ENCODE data around the gene UACA.

Gene UACA

GRCh38 chr15:70609889-70610288 is 153.5 kb downstream of the UACA start:
- DNase-seq (ENCODE audit: extremely low spot score): no peak
- CTCF ChIA-PET: interaction anchor here (1.8 kb wide), 1 partner anchor 30 kb away, joined by 3 read pairs; no protein-coding TSS in a partner anchor
- POLR2A ChIA-PET: no interaction called here
- TF ChIP-seq, protein P1, sequence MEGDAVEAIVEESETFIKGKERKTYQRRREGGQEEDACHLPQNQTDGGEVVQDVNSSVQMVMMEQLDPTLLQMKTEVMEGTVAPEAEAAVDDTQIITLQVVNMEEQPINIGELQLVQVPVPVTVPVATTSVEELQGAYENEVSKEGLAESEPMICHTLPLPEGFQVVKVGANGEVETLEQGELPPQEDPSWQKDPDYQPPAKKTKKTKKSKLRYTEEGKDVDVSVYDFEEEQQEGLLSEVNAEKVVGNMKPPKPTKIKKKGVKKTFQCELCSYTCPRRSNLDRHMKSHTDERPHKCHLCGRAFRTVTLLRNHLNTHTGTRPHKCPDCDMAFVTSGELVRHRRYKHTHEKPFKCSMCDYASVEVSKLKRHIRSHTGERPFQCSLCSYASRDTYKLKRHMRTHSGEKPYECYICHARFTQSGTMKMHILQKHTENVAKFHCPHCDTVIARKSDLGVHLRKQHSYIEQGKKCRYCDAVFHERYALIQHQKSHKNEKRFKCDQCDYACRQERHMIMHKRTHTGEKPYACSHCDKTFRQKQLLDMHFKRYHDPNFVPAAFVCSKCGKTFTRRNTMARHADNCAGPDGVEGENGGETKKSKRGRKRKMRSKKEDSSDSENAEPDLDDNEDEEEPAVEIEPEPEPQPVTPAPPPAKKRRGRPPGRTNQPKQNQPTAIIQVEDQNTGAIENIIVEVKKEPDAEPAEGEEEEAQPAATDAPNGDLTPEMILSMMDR (IDR thresholded peaks at IDR 0.05; ENCODE audit: control extremely low read depth, extremely low read depth, low read depth, missing control alignments): no peak

DNA sequence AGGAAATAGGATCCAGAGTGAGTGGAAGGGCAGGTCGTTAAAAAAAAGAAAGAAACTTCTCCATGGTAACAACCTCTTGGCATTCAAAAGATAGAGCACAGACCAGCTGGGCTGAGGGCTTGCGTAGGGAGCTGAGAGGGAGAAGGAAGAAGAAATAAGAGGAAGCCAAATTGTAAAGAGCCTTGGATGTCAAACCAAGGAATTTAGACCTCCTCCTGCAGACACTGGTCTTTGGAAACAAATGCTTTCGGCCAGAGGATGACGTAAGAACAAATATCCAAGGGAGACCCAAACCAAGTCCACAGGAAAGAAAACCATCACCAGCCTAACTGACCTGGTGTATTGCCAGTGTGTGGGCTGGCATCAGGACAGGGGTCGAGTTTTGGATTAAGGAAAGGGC is 155.2 kb downstream of the UACA start:
- CTCF ChIA-PET: interaction anchor here (1.8 kb wide), 1 partner anchor 29 kb away, joined by 3 read pairs; no protein-coding TSS in a partner anchor
- POLR2A ChIA-PET: no interaction called here
- no peak for DNase-seq (ENCODE audit: extremely low spot score)

DNA sequence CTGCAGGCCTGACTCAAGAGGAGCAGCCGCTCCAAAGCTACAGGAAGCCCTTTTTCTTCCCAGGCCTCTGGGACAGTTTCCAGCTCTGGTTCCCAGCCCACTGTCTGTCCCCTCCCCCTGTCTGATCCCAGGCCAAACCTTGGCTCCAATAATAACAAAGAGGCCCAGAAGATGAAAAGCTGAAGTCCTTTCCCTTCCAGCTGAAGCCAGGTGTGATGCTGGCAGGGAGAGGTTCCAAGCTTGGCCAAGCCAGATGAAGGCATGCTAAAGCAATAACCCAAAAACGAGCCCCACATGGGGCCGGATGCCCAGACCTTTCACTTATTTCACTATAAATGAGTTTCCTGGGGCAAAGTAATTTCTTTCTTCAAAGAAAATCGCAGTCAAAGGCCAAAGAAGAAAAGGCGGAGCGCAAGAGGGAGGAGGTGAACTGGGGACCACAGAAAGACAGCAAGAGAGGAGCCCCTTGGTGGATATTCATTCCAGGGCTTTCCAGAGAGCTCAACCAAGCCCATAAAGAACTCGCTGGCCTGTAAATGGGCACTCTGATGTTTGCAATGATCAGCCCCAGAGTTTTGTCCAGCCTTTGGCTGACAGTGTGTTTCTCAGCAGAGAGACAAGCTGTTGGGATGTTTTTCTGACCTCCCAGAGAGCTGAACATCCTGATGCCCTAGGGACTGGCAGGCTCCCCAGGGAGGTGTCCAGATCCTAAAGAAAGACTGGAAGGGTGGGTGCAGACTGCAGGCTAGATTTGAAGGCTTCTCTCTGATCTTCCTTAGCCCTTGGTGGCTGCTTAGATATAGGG is 157.6 kb downstream of the UACA start:
- TF ChIP-seq, protein P1 (IDR thresholded peaks at IDR 0.05; ENCODE audit: control extremely low read depth, extremely low read depth, low read depth, missing control alignments): no peak
- ChIA-PET CTCF (interaction anchor here (1.0 to 1.5 kb wide), 2 partner anchors 20 to 54 kb away, joined by 3 read pairs; no protein-coding TSS in a partner anchor), POLR2A (no interaction called here)
- DNase-seq (ENCODE audit: extremely low spot score): no peak

More for the DNA sequence above, 155.2 kb downstream of the UACA start:
- TF ChIP-seq, protein P1 (IDR thresholded peaks at IDR 0.05; ENCODE audit: control extremely low read depth, extremely low read depth, low read depth, missing control alignments): no peak

DNA sequence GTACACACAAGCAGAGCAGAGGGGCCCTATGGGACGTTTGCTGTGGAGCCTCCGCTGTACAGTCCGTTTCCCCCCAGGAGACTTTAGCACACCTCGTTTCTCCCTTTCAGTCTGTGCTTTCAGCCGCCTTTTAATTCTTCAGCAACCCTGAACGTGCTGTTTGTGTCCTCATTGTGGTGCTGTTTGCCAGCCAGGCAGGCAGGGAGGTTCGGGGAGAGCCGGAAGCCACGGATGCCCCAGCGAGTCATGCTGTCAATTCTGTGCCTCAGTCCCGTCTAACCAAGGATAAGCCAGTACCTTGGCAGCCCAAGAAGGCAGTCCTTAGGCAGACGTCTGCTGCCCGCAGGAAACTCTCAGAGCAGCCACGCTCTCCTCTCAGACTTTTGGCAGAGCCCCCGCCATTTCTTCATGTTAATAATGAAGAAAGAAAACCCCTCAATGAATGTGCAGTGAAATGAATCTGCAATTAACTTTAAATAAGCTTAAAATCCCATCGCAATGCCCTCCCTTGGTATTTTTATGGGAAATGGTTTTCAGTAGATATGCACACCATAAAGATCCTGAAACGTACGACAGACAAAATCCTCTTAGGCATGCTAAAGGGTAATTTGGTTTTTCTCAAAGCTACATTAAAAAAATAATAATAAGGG is 158.6 kb downstream of the UACA start:
- TF ChIP-seq, protein P1 (IDR thresholded peaks at IDR 0.05; ENCODE audit: control extremely low read depth, extremely low read depth, low read depth, missing control alignments): no peak
- POLR2A ChIA-PET: no interaction called here
- CTCF ChIA-PET: interaction anchor here (1.0 kb wide), 1 partner anchor 53 kb away, joined by 3 read pairs; no protein-coding TSS in a partner anchor
- no peak for DNase-seq (ENCODE audit: extremely low spot score)

Measured in GM10248 (cell line).